Stromal cell of bone marrow (primary cell): Measurements from ENCODE around the gene ZBTB22.
"Not testable (repeated sequence)": the region's sequence is repeated elsewhere in the genome, so short reads cannot be mapped to it uniquely, and the experiment has no call there.

Experiments used
- DNase-seq: peaks from one replicate; pipeline ENCODE4 v3.0.0-alpha.2; 2012; ENCODE audit warnings: low read depth

ZBTB22 gene

GRCh38 chr6:33317669-33318425, at the start of gene ZBTB22:
ZBTB22 (minus strand) TSS chr6:33317744; CDS start chr6:33316916, 828 bp downstream.
- DNase-seq, result peak; percentile 100

DNA sequence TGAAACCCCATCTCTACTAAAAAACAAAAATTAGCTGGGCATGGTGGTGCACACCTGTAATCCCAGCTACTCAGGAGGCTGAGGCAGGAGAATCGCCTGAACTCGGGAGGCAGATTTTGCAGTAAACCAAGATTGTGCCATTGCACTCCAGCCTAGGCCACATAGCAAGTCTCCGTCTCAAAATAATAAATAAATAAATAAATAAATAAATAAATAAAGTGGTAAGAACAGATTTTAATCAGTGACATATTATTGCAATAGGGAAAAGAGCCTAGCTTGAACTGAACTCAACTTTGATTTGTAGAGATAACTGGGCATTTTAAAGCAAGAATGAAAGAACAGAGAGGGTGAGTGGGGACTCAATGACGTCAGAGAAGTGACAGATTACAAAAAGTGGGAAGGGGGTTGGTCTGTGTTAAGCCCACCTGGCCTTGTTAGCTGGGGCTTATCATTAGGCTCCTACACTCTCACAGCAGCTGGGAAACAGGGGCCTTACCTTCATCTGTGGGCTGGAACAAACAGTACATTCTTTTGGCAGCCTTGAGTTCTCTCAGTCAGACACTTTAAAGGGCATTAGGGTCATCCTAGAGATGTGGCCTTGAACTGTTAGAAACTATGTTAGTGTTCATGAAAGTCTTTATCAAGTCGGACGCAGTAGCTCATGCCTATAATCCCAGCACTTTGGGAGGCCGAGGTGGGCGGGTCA, 49.6 kb upstream of the ZBTB22 start:
- no peak for DNase-seq

DNA sequence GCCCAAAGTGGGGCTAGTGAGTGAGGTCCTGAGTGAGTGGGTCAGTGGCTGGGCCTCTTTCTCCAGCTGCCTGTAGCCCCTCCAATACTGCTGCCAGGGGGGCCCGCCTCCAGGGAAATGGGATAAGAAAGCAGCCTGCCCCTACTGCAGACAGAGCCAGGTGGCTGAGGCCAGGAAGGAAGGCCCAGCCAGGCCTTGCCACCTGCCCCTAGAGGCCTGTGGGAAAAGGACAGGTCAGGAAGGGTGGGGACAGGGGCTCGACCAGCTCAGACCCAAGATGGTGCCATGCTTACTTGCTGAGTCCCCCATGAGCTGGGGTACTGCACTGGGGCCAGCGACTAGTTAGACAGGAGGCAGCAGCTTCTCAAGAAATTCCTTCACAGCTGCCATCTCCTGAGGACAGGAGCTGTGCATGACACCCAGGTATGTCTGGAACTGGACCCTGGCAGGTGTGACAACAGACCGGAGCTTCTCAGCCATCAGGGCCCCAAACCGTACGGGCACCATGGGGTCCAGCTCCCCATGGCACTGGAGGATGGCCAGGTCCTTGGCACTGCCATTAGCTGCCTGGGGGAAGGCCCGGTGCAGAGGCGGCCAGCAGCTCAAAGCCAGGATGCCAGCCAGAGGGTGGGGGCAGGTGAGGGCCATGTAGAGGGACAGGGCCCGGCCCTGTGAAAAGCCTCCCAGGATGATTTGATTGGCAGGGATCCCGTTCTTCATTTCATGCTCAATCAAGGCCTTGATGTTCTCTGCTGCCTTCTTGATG, 47.8 kb upstream of the ZBTB22 start:
- not testable (repeated sequence) for DNase-seq

DNA sequence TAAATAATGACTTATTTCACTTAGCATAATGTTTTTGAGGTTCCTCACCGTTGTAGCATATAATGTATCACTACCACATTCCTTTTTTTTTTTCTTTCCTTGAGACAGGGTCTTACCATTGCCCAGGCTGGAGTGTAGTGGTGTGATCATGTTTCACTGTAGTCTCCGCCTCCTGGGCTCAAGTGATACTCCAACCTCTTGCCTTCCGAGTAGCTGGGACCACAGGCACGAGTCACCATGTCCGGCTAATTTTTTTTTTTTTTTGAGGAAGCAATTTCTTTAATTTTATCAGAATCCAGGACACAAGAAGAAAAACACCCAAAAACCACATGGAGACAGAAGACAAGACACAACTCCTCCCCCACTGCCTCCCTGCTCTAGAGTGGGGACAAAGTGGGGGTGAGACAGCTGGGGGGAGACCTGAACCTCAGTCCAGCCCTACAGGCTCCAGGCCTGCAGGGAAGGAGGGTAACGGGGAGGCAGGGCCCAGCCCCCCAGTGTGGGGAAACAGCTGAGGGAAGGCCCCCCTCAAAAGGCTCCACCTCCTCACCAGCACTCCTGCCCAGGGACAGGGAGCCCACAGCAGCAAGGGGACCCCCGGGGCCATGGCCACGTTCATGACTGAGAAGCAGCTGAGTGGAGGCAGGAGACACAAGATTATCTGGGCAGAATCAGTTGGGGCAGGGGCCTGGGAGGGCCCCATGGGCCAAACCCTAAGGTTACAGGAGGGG, 47.1 kb upstream of the ZBTB22 start:
- peak; percentile 25 for DNase-seq

DNA sequence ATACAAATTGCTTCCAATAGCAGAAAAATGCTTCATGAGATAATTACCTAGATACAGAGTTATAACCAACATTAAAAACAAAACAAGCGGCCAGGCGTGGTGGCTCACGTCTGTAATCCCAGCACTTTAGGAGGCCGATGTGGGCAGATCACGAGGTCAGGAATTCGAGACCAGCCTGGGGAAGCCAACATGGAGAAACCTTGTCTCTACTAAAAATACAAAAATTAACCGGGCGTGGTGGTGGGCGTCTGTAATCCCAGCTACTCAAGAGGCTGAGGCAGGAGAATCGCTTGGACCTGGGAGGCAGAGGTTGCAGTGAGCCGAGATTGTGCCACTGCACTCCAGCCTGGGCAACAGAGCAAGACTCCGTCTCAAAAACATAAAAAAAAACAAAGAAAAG, 45.9 kb upstream of the ZBTB22 start:
- not testable (repeated sequence) for DNase-seq

DNA sequence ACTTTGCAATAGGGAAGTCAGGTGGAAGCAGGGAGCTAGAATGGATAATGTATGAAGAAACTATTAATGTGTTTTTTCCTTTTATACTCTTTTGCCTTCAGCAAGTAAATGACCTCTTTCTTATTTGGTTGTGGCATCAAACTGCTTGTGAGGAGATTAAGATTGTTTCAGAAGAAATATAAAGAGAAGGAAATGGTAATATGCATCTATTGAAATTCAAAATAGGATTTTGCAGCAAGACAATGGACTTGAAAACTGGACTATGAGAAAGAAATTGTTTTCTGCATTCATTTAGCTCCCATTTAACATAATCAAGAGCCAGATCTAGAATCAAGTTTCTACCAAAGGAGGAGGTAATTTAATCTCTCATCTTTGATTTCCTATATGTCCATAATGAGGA, 41.8 kb upstream of the ZBTB22 start:
- no peak for DNase-seq

DNA sequence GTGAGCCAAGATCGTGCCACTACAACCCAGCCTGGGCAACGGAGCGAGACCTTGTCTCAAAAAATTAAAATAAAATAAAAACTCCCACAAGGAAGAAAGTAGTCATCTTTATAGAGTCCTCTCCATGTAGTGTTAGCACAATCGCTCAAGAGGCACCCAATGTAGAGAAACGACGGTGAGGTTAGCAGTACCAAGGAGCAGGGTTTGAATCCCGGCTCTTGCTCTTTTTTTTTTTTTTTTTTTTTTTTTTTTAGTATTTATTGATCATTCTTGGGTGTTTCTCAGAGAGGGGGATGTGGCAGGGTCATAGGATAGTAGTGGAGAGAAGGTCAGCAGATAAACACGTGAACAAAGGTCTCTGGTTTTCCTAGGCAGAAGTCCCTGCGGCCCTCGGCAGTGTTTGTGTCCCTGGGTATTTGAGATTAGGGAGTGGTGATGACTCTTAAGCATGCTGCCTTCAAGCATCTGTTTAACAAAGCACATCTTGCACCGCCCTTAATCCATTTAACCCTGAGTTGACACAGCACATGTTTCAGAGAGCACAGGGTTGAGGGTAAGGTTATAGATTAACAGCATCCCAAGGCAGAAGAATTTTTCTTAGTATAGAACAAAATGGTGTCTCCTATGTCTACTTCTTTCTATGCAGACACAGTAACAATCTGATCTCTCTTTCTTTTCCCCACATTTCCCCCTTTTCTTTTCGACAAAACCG, 39.8 kb upstream of the ZBTB22 start:
- DNase-seq, result not testable (repeated sequence)

GRCh38 chr6:33356295-33356694, 38.8 kb upstream of the ZBTB22 start:
- no peak for DNase-seq

GRCh38 chr6:33355860-33356259, 38.3 kb upstream of the ZBTB22 start:
- not testable (repeated sequence) for DNase-seq

GRCh38 chr6:33347816-33348215, 30.3 kb upstream of the ZBTB22 start:
- no peak for DNase-seq

DNA sequence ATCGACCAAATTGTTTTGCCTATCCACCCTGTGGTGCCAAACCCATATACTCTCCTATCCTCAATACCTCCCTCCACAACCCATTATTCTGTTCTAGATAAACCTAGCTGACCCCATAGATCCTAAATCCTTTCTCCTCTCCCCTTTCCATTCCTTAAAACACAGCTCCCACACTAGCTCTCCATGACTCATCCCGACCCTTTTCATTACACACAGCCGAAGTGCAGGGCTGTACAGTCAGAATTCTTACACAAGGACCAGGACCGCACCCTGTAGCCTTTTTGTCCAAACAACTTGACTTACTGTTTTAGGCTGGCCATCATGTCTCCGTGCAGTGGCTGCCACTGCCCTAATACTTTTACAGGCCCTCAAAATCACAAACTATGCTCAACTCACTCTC, 29.4 kb upstream of the ZBTB22 start:
- DNase-seq, result peak; percentile 48

- DNase-seq, result peak; percentile 44
Observed at GRCh38 chr6:33344701-33345697, 27.5 kb upstream of the ZBTB22 start.

GRCh38 chr6:33343953-33344611, 26.5 kb upstream of the ZBTB22 start:
- DNase-seq, result no peak

- DNase-seq, result not testable (repeated sequence)
Observed at GRCh38 chr6:33343606-33343952, 26.0 kb upstream of the ZBTB22 start.

GRCh38 chr6:33339193-33339592, 21.6 kb upstream of the ZBTB22 start:
- DNase-seq, result no peak

- no peak for DNase-seq
Observed at GRCh38 chr6:33336495-33336894, 19.0 kb upstream of the ZBTB22 start.

DNA sequence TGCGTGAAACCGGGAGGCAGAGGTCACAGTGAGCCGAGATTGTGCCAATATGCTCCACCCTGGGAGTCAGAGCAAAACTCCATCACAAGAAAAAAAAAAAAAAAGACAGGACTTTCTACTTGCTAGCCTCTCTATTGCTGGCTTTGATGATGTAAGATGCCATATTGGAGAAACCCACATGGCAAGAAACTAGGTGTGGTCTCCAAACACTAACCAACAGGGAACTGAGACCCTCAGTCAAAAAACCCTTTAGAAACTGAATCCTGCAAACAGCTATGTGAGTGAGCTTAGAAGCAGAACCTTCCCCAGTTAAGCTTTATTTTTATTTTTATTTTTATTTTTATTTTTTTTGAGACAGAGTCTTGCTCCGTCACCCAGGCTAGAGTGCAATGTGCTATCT, 18.4 kb upstream of the ZBTB22 start:
- DNase-seq, result no peak

- no peak for DNase-seq
Observed at GRCh38 chr6:33333666-33334065, 16.1 kb upstream of the ZBTB22 start.

DNA sequence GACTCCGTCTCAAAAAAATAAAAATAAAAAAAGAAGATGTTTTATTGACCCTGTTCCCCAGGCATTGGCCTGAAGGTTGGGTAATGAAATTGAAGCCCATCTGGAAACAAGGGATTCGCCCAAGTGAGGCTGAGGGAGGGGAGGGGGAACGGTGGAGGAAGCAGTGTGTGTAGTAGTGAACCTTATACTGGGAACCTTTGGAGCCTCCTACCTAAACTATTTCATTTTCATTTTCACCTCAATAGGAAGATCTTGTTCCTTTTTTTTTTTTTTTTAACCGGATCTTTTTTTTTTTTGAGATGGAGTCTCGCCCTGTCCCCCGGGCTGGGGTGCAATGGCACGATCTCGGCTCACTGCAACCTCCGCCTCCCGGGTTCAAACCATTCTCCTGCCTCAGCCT, 13.2 kb upstream of the ZBTB22 start:
- DNase-seq, result no peak

GRCh38 chr6:33329058-33329457, 11.5 kb upstream of the ZBTB22 start:
- DNase-seq, result no peak
